ENCODE data around the gene OPALIN.

The OPALIN gene

GRCh38 chr10:96304230-96304629, 54.6 kb downstream of the OPALIN start, which contains the start of gene DNTT:
DNTT (plus strand) TSS chr10:96304434; CDS start chr10:96304498, 64 bp downstream.
- no peak for TF ChIP-seq POLR2AphosphoS5 (IDR thresholded peaks at IDR 0.05; ENCODE audit: low read depth, low read length)
- no peak for TF ChIP-seq SIN3A (IDR thresholded peaks at IDR 0.05; ENCODE audit: borderline replicate concordance, insufficient read depth, low read length)
- TF ChIP-seq TAF1 (IDR thresholded peaks at IDR 0.05; ENCODE audit: borderline replicate concordance, insufficient read depth, low read length) = no peak
- no peak for TF ChIP-seq REST (IDR thresholded peaks at IDR 0.05; ENCODE audit: insufficient read depth in 1 of 2, low read depth in 2 of 2, low read length in 2 of 2)
- TF ChIP-seq FOXP2 (optimal IDR thresholded peaks at IDR 0.05; ENCODE audit: borderline replicate concordance, extremely low read depth, extremely low read length, insufficient read depth) = no peak

- TF ChIP-seq FOXP2 (optimal IDR thresholded peaks at IDR 0.05; ENCODE audit: borderline replicate concordance, extremely low read depth, extremely low read length, insufficient read depth) = no peak
- TF ChIP-seq POLR2AphosphoS5 (IDR thresholded peaks at IDR 0.05; ENCODE audit: low read depth, low read length) = no peak
- no peak for TF ChIP-seq TAF1 (IDR thresholded peaks at IDR 0.05; ENCODE audit: borderline replicate concordance, insufficient read depth, low read length)
- no peak for TF ChIP-seq SIN3A (IDR thresholded peaks at IDR 0.05; ENCODE audit: borderline replicate concordance, insufficient read depth, low read length)
- no peak for TF ChIP-seq REST (IDR thresholded peaks at IDR 0.05; ENCODE audit: insufficient read depth in 1 of 2, low read depth in 2 of 2, low read length in 2 of 2)
Measured at GRCh38 chr10:96301616-96302015, 57.2 kb downstream of the OPALIN start.

GRCh38 chr10:96299383-96299782, 59.4 kb downstream of the OPALIN start:
- TF ChIP-seq TAF1 (IDR thresholded peaks at IDR 0.05; ENCODE audit: borderline replicate concordance, insufficient read depth, low read length) (no peak), SIN3A (IDR thresholded peaks at IDR 0.05; ENCODE audit: borderline replicate concordance, insufficient read depth, low read length) (no peak), FOXP2 (optimal IDR thresholded peaks at IDR 0.05; ENCODE audit: borderline replicate concordance, extremely low read depth, extremely low read length, insufficient read depth) (no peak), POLR2AphosphoS5 (IDR thresholded peaks at IDR 0.05; ENCODE audit: low read depth, low read length) (no peak), REST (IDR thresholded peaks at IDR 0.05; ENCODE audit: insufficient read depth in 1 of 2, low read depth in 2 of 2, low read length in 2 of 2) (no peak)

GRCh38 chr10:96298362-96298761, 60.4 kb downstream of the OPALIN start:
- TF ChIP-seq REST (IDR thresholded peaks at IDR 0.05; ENCODE audit: insufficient read depth in 1 of 2, low read depth in 2 of 2, low read length in 2 of 2) = no peak
- no peak for TF ChIP-seq SIN3A (IDR thresholded peaks at IDR 0.05; ENCODE audit: borderline replicate concordance, insufficient read depth, low read length)
- no peak for TF ChIP-seq TAF1 (IDR thresholded peaks at IDR 0.05; ENCODE audit: borderline replicate concordance, insufficient read depth, low read length)
- TF ChIP-seq POLR2AphosphoS5 (IDR thresholded peaks at IDR 0.05; ENCODE audit: low read depth, low read length) = no peak
- no peak for TF ChIP-seq FOXP2 (optimal IDR thresholded peaks at IDR 0.05; ENCODE audit: borderline replicate concordance, extremely low read depth, extremely low read length, insufficient read depth)

- TF ChIP-seq TAF1 (IDR thresholded peaks at IDR 0.05; ENCODE audit: borderline replicate concordance, insufficient read depth, low read length) = no peak
- no peak for TF ChIP-seq REST (IDR thresholded peaks at IDR 0.05; ENCODE audit: insufficient read depth in 1 of 2, low read depth in 2 of 2, low read length in 2 of 2)
- TF ChIP-seq SIN3A (IDR thresholded peaks at IDR 0.05; ENCODE audit: borderline replicate concordance, insufficient read depth, low read length) = no peak
- no peak for TF ChIP-seq FOXP2 (optimal IDR thresholded peaks at IDR 0.05; ENCODE audit: borderline replicate concordance, extremely low read depth, extremely low read length, insufficient read depth)
- no peak for TF ChIP-seq POLR2AphosphoS5 (IDR thresholded peaks at IDR 0.05; ENCODE audit: low read depth, low read length)
Measured at GRCh38 chr10:96297486-96297885, 61.3 kb downstream of the OPALIN start.
